H1 (cell line): ENCODE results near the gene GCLC. TPM values are rescaled to one million over a fixed set of nuclear protein-coding genes. Genes with fewer than 3 reads are reported as not detected.

Experiments
- CTCF ChIA-PET: fragments of 300-600 bp; sonication (Branson Sonifier 250); formaldehyde crosslinking; loops from one replicate; lab custom pipeline; 2021; ENCODE audit not compliant: partially characterized antibody; lab: Charles Lee
- POLR2A ChIA-PET: fragments of 300-600 bp; sonication (Branson Sonifier 250); formaldehyde crosslinking; loops from one replicate; lab custom pipeline; 2021; ENCODE audit warnings: inconsistent platforms; ENCODE audit not compliant: partially characterized antibody; lab: Charles Lee
- DNase-seq, 2 experiments: peaks; one replicate each; pipeline versions ENCODE4 v3.0.0 to v3.0.0-alpha.2; 2010 to 2022; ENCODE audit warnings: low spot score in 2 of 2, low read depth in 1 of 2, mixed read lengths in 1 of 2
- FAIRE-seq: peaks from 2 replicates; lab custom pipeline; 2011; peaks lifted over from hg19 to GRCh38; lab: Jason Lieb, UNC
- H2AFZ ChIP-seq: 2 replicates; pipeline ENCODE4 v1.8.1; 2012; ENCODE audit warnings: low read length, inconsistent platforms
- H2AK5ac ChIP-seq: 2 replicates; pipeline ENCODE4 v1.6.1; 2013; ENCODE audit warnings: low read depth, low read length
- H2BK120ac ChIP-seq: replicated peaks from 2 replicates; pipeline ENCODE3; 2013; ENCODE audit warnings: low read depth, low read length, inconsistent platforms
- H2BK12ac ChIP-seq: 2 replicates; pipeline ENCODE4 v1.6.1; 2013; ENCODE audit warnings: low read depth, low read length
- H2BK15ac ChIP-seq: 2 replicates; pipeline ENCODE4 v1.6.1; 2013; ENCODE audit warnings: low read length
- H2BK20ac ChIP-seq: 2 replicates; pipeline ENCODE4 v1.6.1; 2013; ENCODE audit warnings: low read length
- H2BK5ac ChIP-seq: 2 replicates; pipeline ENCODE4 v1.6.1; 2013; ENCODE audit warnings: low read depth, low read length
- H3K14ac ChIP-seq: 2 replicates; pipeline ENCODE4 v1.6.1; 2013; ENCODE audit warnings: inconsistent platforms; ENCODE audit not compliant: insufficient read length
- H3K18ac ChIP-seq: 2 replicates; pipeline ENCODE4 v1.6.1; 2013; ENCODE audit warnings: low read length; ENCODE audit errors: extremely low read depth
- H3K23ac ChIP-seq: 2 replicates; pipeline ENCODE4 v1.6.1; 2013; ENCODE audit warnings: inconsistent platforms; ENCODE audit not compliant: insufficient read length
- H3K23me2 ChIP-seq: 2 replicates; pipeline ENCODE4 v1.6.1; 2013; ENCODE audit warnings: low read depth, low read length
- H3K27ac ChIP-seq: 2 replicates; pipeline ENCODE4 v1.6.1; 2011; ENCODE audit warnings: low read depth, low read length, inconsistent platforms
- H3K27me3 ChIP-seq, 4 experiments: replicated peaks in 1 of 4; 1 replicate in 1 of 4; 2 replicates in 3 of 4; pipeline versions ENCODE4 v1.6.1 to v1.8.1; 2011 to 2013; ENCODE audit warnings: low read length in 3 of 4, mild to moderate bottlenecking in 3 of 4, inconsistent platforms in 2 of 4, mixed read lengths in 2 of 4, moderate library complexity in 1 of 4; ENCODE audit not compliant: control insufficient read depth in 3 of 4, insufficient read depth in 3 of 4; ENCODE audit errors: extremely low read depth in 1 of 4
- H3K36me3 ChIP-seq, 4 experiments: 2 replicates each; pipeline versions ENCODE4 v1.6.1 to v1.8.1; 2011 to 2013; ENCODE audit warnings: mild to moderate bottlenecking in 4 of 4, low read length in 3 of 4, moderate library complexity in 2 of 4, control low read depth in 1 of 4, inconsistent platforms in 1 of 4; ENCODE audit not compliant: insufficient read depth in 4 of 4, control insufficient read depth in 2 of 4
- H3K4ac ChIP-seq: replicated peaks from 2 replicates; pipeline ENCODE3; 2013; ENCODE audit warnings: low read length, low read depth, mixed read lengths, inconsistent platforms; ENCODE audit not compliant: insufficient read length
- H3K4me1 ChIP-seq, 4 experiments: replicated peaks in 1 of 4; 1 replicate in 1 of 4; 2 replicates in 3 of 4; pipeline versions ENCODE4 v1.6.1 to v1.8.1; 2011 to 2013; ENCODE audit warnings: low read length in 3 of 4, inconsistent platforms in 2 of 4, mixed read lengths in 1 of 4; ENCODE audit not compliant: insufficient read depth in 4 of 4, control insufficient read depth in 3 of 4
- H3K4me2 ChIP-seq, 2 experiments: 2 replicates each; pipeline versions ENCODE4 v1.6.1 to v1.8.1; 2011 to 2013; ENCODE audit warnings: low read depth in 2 of 2, low read length in 2 of 2, control low read depth in 1 of 2, inconsistent platforms in 1 of 2, mild to moderate bottlenecking in 1 of 2; ENCODE audit not compliant: insufficient read depth in 1 of 2
- H3K4me3 ChIP-seq, 4 experiments: fragments of 200-600, 300-600 bp in 1 of 4; sonication (generic), shearing (Covaris generic), sonication (Bioruptor Twin) in 1 of 4; 2 replicates each; pipeline versions ENCODE4 v1.5.1 to v1.8.1; 2011 to 2016; ENCODE audit warnings: low read length in 4 of 4, low read depth in 3 of 4, control low read depth in 2 of 4, inconsistent platforms in 2 of 4, mild to moderate bottlenecking in 2 of 4, mixed read lengths in 1 of 4, moderate library complexity in 1 of 4; ENCODE audit not compliant: insufficient read depth in 2 of 4; ENCODE audit errors: extremely low read depth in 1 of 4
- H3K56ac ChIP-seq: replicated peaks from 2 replicates; pipeline ENCODE3; 2013; ENCODE audit warnings: low read depth, mild to moderate bottlenecking, mixed read lengths, low read length, inconsistent platforms; ENCODE audit not compliant: insufficient read length
- H3K79me1 ChIP-seq: 2 replicates; pipeline ENCODE4 v1.6.1; 2013; ENCODE audit warnings: low read depth, low read length, control low read depth
- H3K79me2 ChIP-seq, 2 experiments: 2 replicates each; pipeline versions ENCODE4 v1.6.1 to v1.8.1; 2012 to 2013; ENCODE audit warnings: low read length in 2 of 2, mild to moderate bottlenecking in 2 of 2, inconsistent platforms in 1 of 2; ENCODE audit not compliant: insufficient read depth in 2 of 2, control insufficient read depth in 1 of 2
- H3K9ac ChIP-seq, 4 experiments: replicated peaks in 1 of 4; 1 replicate in 1 of 4; 2 replicates in 3 of 4; pipeline versions ENCODE4 v1.6.1 to v1.8.1; 2011 to 2013; ENCODE audit warnings: low read depth in 3 of 4, low read length in 3 of 4, control low read depth in 2 of 4, mild to moderate bottlenecking in 2 of 4, moderate library complexity in 2 of 4, inconsistent platforms in 1 of 4; ENCODE audit errors: extremely low read depth in 1 of 4
- H3K9me3 ChIP-seq, 2 experiments: 2 replicates each; pipeline versions ENCODE4 v1.6.1 to v1.8.1; 2012 to 2013; ENCODE audit warnings: mild to moderate bottlenecking in 2 of 2, moderate library complexity in 2 of 2, control low read depth in 1 of 2, inconsistent platforms in 1 of 2, low read depth in 1 of 2, low read length in 1 of 2, mixed read lengths in 1 of 2; ENCODE audit not compliant: insufficient read depth in 2 of 2
- H4K20me1 ChIP-seq, 2 experiments: replicated peaks in 1 of 2; 2 replicates each; pipeline versions ENCODE3 to v1.8.1; 2011 to 2013; ENCODE audit warnings: inconsistent platforms in 2 of 2, low read length in 2 of 2, mild to moderate bottlenecking in 1 of 2; ENCODE audit not compliant: insufficient read depth in 2 of 2, control insufficient read depth in 1 of 2
- H4K5ac ChIP-seq: 2 replicates; pipeline ENCODE4 v1.6.1; 2013; ENCODE audit warnings: low read length, low read depth, mixed read lengths, inconsistent platforms; ENCODE audit not compliant: insufficient read length
- H4K8ac ChIP-seq: 2 replicates; pipeline ENCODE4 v1.8.0; 2013; ENCODE audit warnings: mild to moderate bottlenecking, moderate library complexity, low read length, inconsistent platforms; ENCODE audit not compliant: insufficient read depth; ENCODE audit errors: extremely low read depth
- H4K91ac ChIP-seq: replicated peaks from 2 replicates; pipeline ENCODE3; 2013; ENCODE audit warnings: low read length, mixed read lengths, inconsistent platforms; ENCODE audit not compliant: insufficient read length
- ASH2L ChIP-seq: fragments of 200-600, 300-600 bp; sonication (generic); IDR thresholded peaks from one replicate; pipeline ENCODE4 v1.7.1; 2017; ENCODE audit warnings: low read length
- BCL11A ChIP-seq, 2 experiments: IDR thresholded peaks; one replicate each; pipeline ENCODE4 v1.6.1; 2011; ENCODE audit warnings: low read depth in 2 of 2, low read length in 2 of 2, mild to moderate bottlenecking in 2 of 2
- EZH2 ChIP-seq: fragments of 200-600 bp; sonication (generic); IDR thresholded peaks from 2 replicates; pipeline ENCODE4 v1.7.1; 2012; ENCODE audit warnings: low read depth, mild to moderate bottlenecking, moderate library complexity, low read length, inconsistent platforms; ENCODE audit not compliant: severe bottlenecking
- JUND ChIP-seq: IDR thresholded peaks from 2 replicates; pipeline ENCODE4 v1.6.1; 2011; ENCODE audit warnings: mild to moderate bottlenecking, improper control_type of control experiment, low read length
- POLR2A ChIP-seq, 2 experiments: IDR thresholded peaks; 1 replicate in 1 of 2; 2 replicates in 1 of 2; pipeline ENCODE4 v1.6.1; 2011; ENCODE audit warnings: low read depth in 2 of 2, low read length in 2 of 2, mild to moderate bottlenecking in 2 of 2; ENCODE audit errors: control extremely low read depth in 1 of 2
- RNF2 ChIP-seq: fragments of 200-900, 300-1000 bp; sonication (generic); IDR thresholded peaks from 2 replicates; pipeline ENCODE4 v1.7.1; 2016; ENCODE audit warnings: borderline replicate concordance, low read depth, mild to moderate bottlenecking, antibody characterized with exemption, low read length; ENCODE audit not compliant: poor library complexity, severe bottlenecking; ENCODE audit errors: missing control alignments
- SP2 ChIP-seq: IDR thresholded peaks from 2 replicates; pipeline ENCODE4 v1.6.1; 2012; ENCODE audit warnings: mild to moderate bottlenecking, low read length, inconsistent platforms
- SRF ChIP-seq: IDR thresholded peaks from 2 replicates; pipeline ENCODE4 v1.6.1; 2011; ENCODE audit warnings: mild to moderate bottlenecking, low read depth, low read length, moderate library complexity
- YY1 ChIP-seq: IDR thresholded peaks from 2 replicates; pipeline ENCODE4 v1.6.1; 2011; ENCODE audit warnings: low read depth, mild to moderate bottlenecking, low read length
- WGBS, 2 experiments: shearing (Covaris generic) in 1 of 2; methylation state at CpG; one replicate each; pipeline versions ENCODE4 v1.1.6 to v1.1.7; 2013 to 2015; ENCODE audit warnings: low lambda C conversion rate in 2 of 2, mixed read lengths in 2 of 2, inconsistent platforms in 1 of 2, low coverage in 1 of 2, missing lambda C conversion rate in 1 of 2; ENCODE audit not compliant: insufficient replicate concordance in 2 of 2, insufficient coverage in 1 of 2, insufficient read length in 1 of 2; ENCODE audit errors: extremely low coverage in 1 of 2, missing lambda C conversion rate in 1 of 2; 5-methylcytosine and 5-hydroxymethylcytosine counted together
- polyA plus RNA-seq, 7 experiments: library from polyadenylated mRNA; depleted of rRNA in 3 of 7; stranded (reverse) in 5 of 7; unstranded in 2 of 7; fragments of >200 nt in 5 of 7; fragments of 200-250 nt in 2 of 7; gene quantifications; 1 replicate in 5 of 7; 2 replicates in 1 of 7; 4 replicates in 1 of 7; pipeline versions ENCODE4 v1.2.1 to v1.2.3, GENCODE V29; 2011 to 2013; ENCODE audit warnings: missing spikeins in 2 of 7, mixed read lengths in 2 of 7
- total RNA-seq: library from RNA; stranded (reverse); fragmentation: NEBNext Ultra II Directional; extraction: Animal tissue kit (Norgen Biotek cat#: 25700); gene quantifications from 2 replicates; pipeline ENCODE4 v1.2.1, GENCODE V29; 2021
- TF ChIP-seq, protein P1 (sequence below): IDR thresholded peaks from 2 replicates; pipeline ENCODE4 v1.6.1; 2011; ENCODE audit warnings: low read depth, mild to moderate bottlenecking, low read length; ENCODE audit not compliant: insufficient read depth
- TF ChIP-seq, protein P2 (sequence below): IDR thresholded peaks from 2 replicates; pipeline ENCODE4 v1.6.1; 2012; ENCODE audit warnings: low read length, inconsistent platforms

Gene GCLC
- total and polyA plus RNA-seq, 2 of the 8 experiments (the other 6 are each of a cell fraction or from before 2014, with no cell fraction given) = 15.8 to 54.0 TPM

GRCh38 chr6:53540129-53540692, 4.7 kb downstream of the GCLC start:
- Histone ChIP-seq H3K9me3 (no peaks in the 10 kb centered on the region), H3K23me2 (peaks cover 9% of the 10 kb centered on the region), H3K79me1 (peaks cover 5% of the 10 kb centered on the region), H3K9ac (no peak overlapping the region), H3K18ac (no peak overlapping the region), H3K27me3 (no peaks in the 10 kb centered on the region), H2AK5ac (no peak overlapping the region), H3K4me2 (no peak overlapping the region), H4K8ac (no peak overlapping the region), H3K14ac (no peak overlapping the region), H3K4me3 (no peak overlapping the region), H2BK12ac (no peak overlapping the region), H3K36me3 (no peaks in the 10 kb centered on the region; a peak in 1 of 8 replicates), H4K5ac (no peak overlapping the region), H3K56ac (no peak overlapping the region), H2BK120ac (no peak overlapping the region), H3K4me1 (peaks cover 0 to 14% (median 8%) of the 10 kb centered on the region in 4 experiments; a peak in 3 of 7 replicates), H3K23ac (no peak overlapping the region), H4K91ac (no peak overlapping the region), H2BK5ac (no peak overlapping the region), H4K20me1 (peaks cover 0 to 2% of the 10 kb centered on the region in 2 experiments), H2AFZ (no peak overlapping the region), H3K4ac (no peak overlapping the region), H3K79me2 (peaks cover 19 to 79% of the 10 kb centered on the region in 2 experiments), H2BK15ac (no peak overlapping the region), H3K27ac (no peak overlapping the region), H2BK20ac (no peak overlapping the region)
- FAIRE-seq (no peak), DNase-seq (no peak)
- ChIA-PET CTCF (interaction anchor here (0.7 to 1.3 kb wide), 3 partner anchors 32 to 186 kb away, joined by 3 read pairs; no protein-coding TSS in a partner anchor), POLR2A (interaction anchor here (1.7 kb wide), 1 partner anchor 10 kb away, joined by 4 read pairs; no protein-coding TSS in a partner anchor)
- 92% methylated on average over 4 of the region's 4 CpGs; no CpG with 5 or more reads in 1 of the 2 experiments for WGBS, 2 experiments
- TF ChIP-seq, protein P1, sequence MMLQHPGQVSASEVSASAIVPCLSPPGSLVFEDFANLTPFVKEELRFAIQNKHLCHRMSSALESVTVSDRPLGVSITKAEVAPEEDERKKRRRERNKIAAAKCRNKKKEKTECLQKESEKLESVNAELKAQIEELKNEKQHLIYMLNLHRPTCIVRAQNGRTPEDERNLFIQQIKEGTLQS = no peak
- TF ChIP-seq SP2 (no peak), SRF (no peak), ASH2L (no peak), JUND (no peak), RNF2 (no peak), EZH2 (no peak), POLR2A (IDR thresholded peaks at IDR 0.05; ENCODE audit: control extremely low read depth in 1 of 2, low read depth in 2 of 2, low read length in 2 of 2) (no peak), YY1 (no peak), BCL11A (IDR thresholded peaks at IDR 0.05; ENCODE audit: low read depth in 2 of 2, low read length in 2 of 2) (no peak)
- TF ChIP-seq, protein P2, sequence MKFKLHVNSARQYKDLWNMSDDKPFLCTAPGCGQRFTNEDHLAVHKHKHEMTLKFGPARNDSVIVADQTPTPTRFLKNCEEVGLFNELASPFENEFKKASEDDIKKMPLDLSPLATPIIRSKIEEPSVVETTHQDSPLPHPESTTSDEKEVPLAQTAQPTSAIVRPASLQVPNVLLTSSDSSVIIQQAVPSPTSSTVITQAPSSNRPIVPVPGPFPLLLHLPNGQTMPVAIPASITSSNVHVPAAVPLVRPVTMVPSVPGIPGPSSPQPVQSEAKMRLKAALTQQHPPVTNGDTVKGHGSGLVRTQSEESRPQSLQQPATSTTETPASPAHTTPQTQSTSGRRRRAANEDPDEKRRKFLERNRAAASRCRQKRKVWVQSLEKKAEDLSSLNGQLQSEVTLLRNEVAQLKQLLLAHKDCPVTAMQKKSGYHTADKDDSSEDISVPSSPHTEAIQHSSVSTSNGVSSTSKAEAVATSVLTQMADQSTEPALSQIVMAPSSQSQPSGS = no peak
